ENCODE data around the gene TMEM132D.

- TF ChIP-seq CTCF (IDR thresholded peaks at IDR 0.05) (no peak), POLR2A (IDR thresholded peaks at IDR 0.05) (no peak)
These were observed 522.1 kb downstream of the TMEM132D start for GRCh38 chr12:129381715-129382114.

Data from vagina (tissue), 2 donors.